ENCODE results near the gene MARCHF3. TPM values are rescaled to one million over a fixed set of nuclear protein-coding genes. Genes with fewer than 3 reads are reported as not detected.
A peak's percentile ranks its signal among the peaks of the same experiment; 100 is the strongest.
"Not testable (repeated sequence)": the region's sequence is repeated elsewhere in the genome, so short reads cannot be mapped to it uniquely, and the experiment has no call there.

The MARCHF3 gene
- total and polyA plus RNA-seq, 2 donors (not counting 1 experiment from before 2014, with no cell fraction given): 8.6 to 11.6 TPM

DNA sequence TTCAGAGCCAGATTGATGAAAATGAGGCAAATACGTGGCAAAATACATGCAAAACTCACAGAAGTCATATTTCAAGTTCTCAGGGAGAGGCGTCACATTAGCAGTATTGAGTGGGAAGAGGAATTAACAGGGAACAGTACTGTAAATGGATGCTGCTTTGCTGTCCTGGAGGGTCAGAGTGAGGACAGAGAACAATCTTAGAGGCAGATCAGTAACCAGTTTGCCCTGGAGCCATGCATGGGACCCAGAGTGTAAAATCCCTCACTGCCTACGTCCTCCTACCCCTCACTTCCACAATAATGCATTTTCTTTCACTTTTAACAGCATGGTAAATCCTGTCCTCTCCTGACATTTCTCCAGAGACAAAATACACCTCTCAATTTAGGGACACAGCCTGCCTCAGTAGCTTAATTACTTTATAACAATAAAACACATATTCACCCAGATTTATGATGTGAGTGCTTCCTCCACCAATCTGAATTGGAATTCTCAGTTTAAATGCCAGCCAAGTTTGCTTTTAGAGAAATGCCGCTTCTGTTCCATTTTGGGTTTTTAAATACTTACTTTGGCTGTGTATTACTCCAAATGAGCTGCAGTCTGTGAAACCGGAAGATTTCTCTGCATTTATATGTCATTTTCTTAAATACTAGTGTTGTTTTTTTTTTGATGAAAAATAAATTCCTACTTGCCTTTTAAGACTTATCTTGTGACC is 183.5 kb downstream of the MARCHF3 start:
- H3K79me2 ChIP-seq (ENCODE audit: control insufficient read depth, insufficient read depth, low read length): no peaks in the 10 kb centered on the region
- no peak overlapping the region for H3K27ac ChIP-seq (ENCODE audit: insufficient read depth, low read length)
- H3K27me3 ChIP-seq (ENCODE audit: control insufficient read depth, insufficient read depth, low read length): no peaks in the 10 kb centered on the region
- no peak for DNase-seq (ENCODE audit: low read depth in 2 of 2)
- H3K4me2 ChIP-seq (ENCODE audit: extremely low read depth, insufficient read depth, low read length): no peak overlapping the region
- H3K9me3 ChIP-seq (ENCODE audit: control insufficient read depth, insufficient read depth, low read depth, low read length): no peaks in the 10 kb centered on the region
- TF ChIP-seq, protein P1, sequence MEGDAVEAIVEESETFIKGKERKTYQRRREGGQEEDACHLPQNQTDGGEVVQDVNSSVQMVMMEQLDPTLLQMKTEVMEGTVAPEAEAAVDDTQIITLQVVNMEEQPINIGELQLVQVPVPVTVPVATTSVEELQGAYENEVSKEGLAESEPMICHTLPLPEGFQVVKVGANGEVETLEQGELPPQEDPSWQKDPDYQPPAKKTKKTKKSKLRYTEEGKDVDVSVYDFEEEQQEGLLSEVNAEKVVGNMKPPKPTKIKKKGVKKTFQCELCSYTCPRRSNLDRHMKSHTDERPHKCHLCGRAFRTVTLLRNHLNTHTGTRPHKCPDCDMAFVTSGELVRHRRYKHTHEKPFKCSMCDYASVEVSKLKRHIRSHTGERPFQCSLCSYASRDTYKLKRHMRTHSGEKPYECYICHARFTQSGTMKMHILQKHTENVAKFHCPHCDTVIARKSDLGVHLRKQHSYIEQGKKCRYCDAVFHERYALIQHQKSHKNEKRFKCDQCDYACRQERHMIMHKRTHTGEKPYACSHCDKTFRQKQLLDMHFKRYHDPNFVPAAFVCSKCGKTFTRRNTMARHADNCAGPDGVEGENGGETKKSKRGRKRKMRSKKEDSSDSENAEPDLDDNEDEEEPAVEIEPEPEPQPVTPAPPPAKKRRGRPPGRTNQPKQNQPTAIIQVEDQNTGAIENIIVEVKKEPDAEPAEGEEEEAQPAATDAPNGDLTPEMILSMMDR (conservative IDR thresholded peaks at IDR 0.05 in 1 of 2, IDR thresholded peaks at IDR 0.05 in 1 of 2; ENCODE audit: low read depth in 1 of 2, low read length in 2 of 2): no peak
- TF ChIP-seq EZH2 (IDR thresholded peaks at IDR 0.05; ENCODE audit: low read length, missing control alignments): no peak
- H3K4me1 ChIP-seq (ENCODE audit: control insufficient read depth, extremely low read depth, insufficient read depth, low read length): no peaks in the 10 kb centered on the region
- no peak overlapping the region for H3K4me3 ChIP-seq (replicated peaks in 1 of 4; ENCODE audit: control extremely low read depth in 1 of 4, insufficient read depth in 1 of 4, low read depth in 3 of 4, low read length in 4 of 4)
- no peaks in the 10 kb centered on the region for H3K36me3 ChIP-seq (ENCODE audit: control insufficient read depth, insufficient read depth, low read length)
- no peaks in the 10 kb centered on the region for H4K20me1 ChIP-seq (ENCODE audit: control insufficient read depth, extremely low read depth, insufficient read depth, low read length)
- no peak overlapping the region for H2AFZ ChIP-seq (ENCODE audit: low read length)
- H3K9ac ChIP-seq (ENCODE audit: insufficient read depth, low read length): no peak overlapping the region

- DNase-seq (ENCODE audit: low read depth in 2 of 2): peak in 1 of 2 donors; percentile 52
- Histone ChIP-seq H3K27me3 (ENCODE audit: control insufficient read depth, insufficient read depth, low read length) (no peaks in the 10 kb centered on the region), H3K9ac (ENCODE audit: insufficient read depth, low read length) (no peak overlapping the region), H3K4me1 (ENCODE audit: control insufficient read depth, extremely low read depth, insufficient read depth, low read length) (no peaks in the 10 kb centered on the region), H3K4me3 (replicated peaks in 1 of 4; ENCODE audit: control extremely low read depth in 1 of 4, insufficient read depth in 1 of 4, low read depth in 3 of 4, low read length in 4 of 4) (no peak overlapping the region), H3K4me2 (ENCODE audit: extremely low read depth, insufficient read depth, low read length) (no peak overlapping the region), H3K27ac (ENCODE audit: insufficient read depth, low read length) (no peak overlapping the region), H2AFZ (ENCODE audit: low read length) (no peak overlapping the region), H3K79me2 (ENCODE audit: control insufficient read depth, insufficient read depth, low read length) (no peaks in the 10 kb centered on the region), H4K20me1 (ENCODE audit: control insufficient read depth, extremely low read depth, insufficient read depth, low read length) (no peaks in the 10 kb centered on the region), H3K36me3 (ENCODE audit: control insufficient read depth, insufficient read depth, low read length) (no peaks in the 10 kb centered on the region), H3K9me3 (ENCODE audit: control insufficient read depth, insufficient read depth, low read depth, low read length) (no peaks in the 10 kb centered on the region)
- TF ChIP-seq EZH2 (IDR thresholded peaks at IDR 0.05; ENCODE audit: low read length, missing control alignments): no peak
- TF ChIP-seq, protein P1 (conservative IDR thresholded peaks at IDR 0.05 in 1 of 2, IDR thresholded peaks at IDR 0.05 in 1 of 2; ENCODE audit: low read depth in 1 of 2, low read length in 2 of 2): peak; percentile 20 to 31
Measured at GRCh38 chr5:126846344-126846743, 184.0 kb downstream of the MARCHF3 start.

DNA sequence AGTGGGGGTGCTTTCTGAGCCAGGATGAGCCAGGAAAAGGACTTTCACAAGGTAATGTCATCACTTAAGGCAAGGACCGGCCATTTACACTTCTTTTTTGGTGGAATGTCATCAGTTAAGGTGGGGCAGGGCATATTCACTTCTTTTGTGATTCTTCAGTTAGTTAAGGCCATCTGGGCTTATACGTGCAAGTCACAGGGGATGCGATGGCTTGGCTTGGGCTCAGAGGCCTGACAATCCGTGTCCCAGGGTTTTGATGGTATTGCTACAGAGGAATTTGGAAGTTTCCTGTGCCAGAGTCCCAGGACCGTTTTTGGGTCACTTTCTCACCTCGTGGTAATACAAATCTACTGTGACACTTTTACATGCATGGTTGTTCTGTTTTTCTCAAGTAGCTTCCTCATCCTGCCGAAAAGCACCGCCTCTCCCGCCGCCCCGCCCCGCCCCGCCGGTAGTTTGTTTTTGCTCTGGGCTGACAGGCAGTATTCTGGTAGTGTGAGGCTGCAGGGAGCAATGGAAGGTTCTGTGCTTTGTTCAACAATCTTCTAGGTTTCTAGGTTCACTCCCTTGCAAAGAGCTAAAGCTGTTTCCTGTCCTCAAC is 184.8 kb downstream of the MARCHF3 start:
- H4K20me1 ChIP-seq (ENCODE audit: control insufficient read depth, extremely low read depth, insufficient read depth, low read length); H3K4me3 ChIP-seq (replicated peaks in 1 of 4; ENCODE audit: control extremely low read depth in 1 of 4, insufficient read depth in 1 of 4, low read depth in 3 of 4, low read length in 4 of 4); H3K4me2 ChIP-seq (ENCODE audit: extremely low read depth, insufficient read depth, low read length); H3K4me1 ChIP-seq (ENCODE audit: control insufficient read depth, extremely low read depth, insufficient read depth, low read length); H3K9me3 ChIP-seq (ENCODE audit: control insufficient read depth, insufficient read depth, low read depth, low read length); H3K9ac ChIP-seq (ENCODE audit: insufficient read depth, low read length); H3K79me2 ChIP-seq (ENCODE audit: control insufficient read depth, insufficient read depth, low read length); H3K27ac ChIP-seq (ENCODE audit: insufficient read depth, low read length); H3K36me3 ChIP-seq (ENCODE audit: control insufficient read depth, insufficient read depth, low read length); DNase-seq (ENCODE audit: low read depth in 2 of 2); H3K27me3 ChIP-seq (ENCODE audit: control insufficient read depth, insufficient read depth, low read length): not testable (repeated sequence)
- H2AFZ ChIP-seq (ENCODE audit: low read length): peak overlapping the region; percentile 53

DNA sequence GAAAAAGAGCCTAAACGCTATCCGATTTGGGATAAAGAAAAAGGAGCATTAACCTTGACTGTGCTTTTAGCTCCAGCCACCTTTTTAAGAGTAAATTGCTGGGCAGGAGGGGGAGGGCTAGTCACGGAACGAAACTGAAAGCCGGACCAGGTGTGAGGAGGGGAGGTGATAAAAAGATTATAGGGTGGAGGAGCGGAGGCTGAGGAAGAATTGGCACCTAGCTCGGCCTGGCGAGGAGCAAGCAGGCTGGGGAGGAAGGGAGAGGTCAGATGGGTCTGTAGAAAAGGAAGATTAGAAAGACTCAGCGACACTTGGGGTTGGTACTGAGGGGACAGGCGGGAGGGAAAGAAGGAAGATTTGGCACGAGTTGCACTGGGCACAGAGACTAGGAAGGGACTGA is 187.0 kb downstream of the MARCHF3 start:
- H3K4me2 ChIP-seq (ENCODE audit: extremely low read depth, insufficient read depth, low read length); H3K4me1 ChIP-seq (ENCODE audit: control insufficient read depth, extremely low read depth, insufficient read depth, low read length); DNase-seq (ENCODE audit: low read depth in 2 of 2); H4K20me1 ChIP-seq (ENCODE audit: control insufficient read depth, extremely low read depth, insufficient read depth, low read length); H3K36me3 ChIP-seq (ENCODE audit: control insufficient read depth, insufficient read depth, low read length); H3K79me2 ChIP-seq (ENCODE audit: control insufficient read depth, insufficient read depth, low read length); H3K9me3 ChIP-seq (ENCODE audit: control insufficient read depth, insufficient read depth, low read depth, low read length); H3K27me3 ChIP-seq (ENCODE audit: control insufficient read depth, insufficient read depth, low read length); H3K9ac ChIP-seq (ENCODE audit: insufficient read depth, low read length); H3K4me3 ChIP-seq (replicated peaks in 1 of 4; ENCODE audit: control extremely low read depth in 1 of 4, insufficient read depth in 1 of 4, low read depth in 3 of 4, low read length in 4 of 4); H2AFZ ChIP-seq (ENCODE audit: low read length); H3K27ac ChIP-seq (ENCODE audit: insufficient read depth, low read length): not testable (repeated sequence)

GRCh38 chr5:126839407-126839806 is 191.0 kb downstream of the MARCHF3 start:
- H2AFZ ChIP-seq (ENCODE audit: low read length); DNase-seq (ENCODE audit: low read depth in 2 of 2); H3K9ac ChIP-seq (ENCODE audit: insufficient read depth, low read length); H3K36me3 ChIP-seq (ENCODE audit: control insufficient read depth, insufficient read depth, low read length); H3K27ac ChIP-seq (ENCODE audit: insufficient read depth, low read length); H3K79me2 ChIP-seq (ENCODE audit: control insufficient read depth, insufficient read depth, low read length); H3K4me3 ChIP-seq (replicated peaks in 1 of 4; ENCODE audit: control extremely low read depth in 1 of 4, insufficient read depth in 1 of 4, low read depth in 3 of 4, low read length in 4 of 4); H4K20me1 ChIP-seq (ENCODE audit: control insufficient read depth, extremely low read depth, insufficient read depth, low read length); H3K4me2 ChIP-seq (ENCODE audit: extremely low read depth, insufficient read depth, low read length); H3K27me3 ChIP-seq (ENCODE audit: control insufficient read depth, insufficient read depth, low read length); H3K9me3 ChIP-seq (ENCODE audit: control insufficient read depth, insufficient read depth, low read depth, low read length); H3K4me1 ChIP-seq (ENCODE audit: control insufficient read depth, extremely low read depth, insufficient read depth, low read length): not testable (repeated sequence)

Data from fibroblast of lung (primary cell).